ENCODE data around the gene SNRNP200. TPM values are rescaled to one million over a fixed set of nuclear protein-coding genes. Genes with fewer than 3 reads are reported as not detected.
"Not testable (repeated sequence)": the region's sequence is repeated elsewhere in the genome, so short reads cannot be mapped to it uniquely, and the experiment has no call there.

The SNRNP200 gene
- total RNA-seq, 3 donors from 2014 or later: 95.8 to 113 (median 106) TPM

- no peaks in the 10 kb centered on the region for H3K36me3 ChIP-seq (ENCODE audit: low read depth)
- no peaks in the 10 kb centered on the region for H3K9me3 ChIP-seq
- H3K4me3 ChIP-seq: no peak overlapping the region
- H3K4me1 ChIP-seq (ENCODE audit: low read depth): peaks cover 54% of the 10 kb centered on the region
- intact Hi-C loops (cut with DNase I, micrococcal nuclease): loop anchor here in 1 of 2 donors (10.0 kb wide), 1 partner anchor 56 kb away; the partner anchor contains the start of gene STARD7
- DNase-seq (peak; percentile 75 to 79 (median 76)), ATAC-seq (peak; percentile 82)
- TF ChIP-seq CTCF (IDR thresholded peaks at IDR 0.05): no peak
These were observed 44.7 kb downstream of the SNRNP200 start for GRCh38 chr2:96260387-96261260.

DNA sequence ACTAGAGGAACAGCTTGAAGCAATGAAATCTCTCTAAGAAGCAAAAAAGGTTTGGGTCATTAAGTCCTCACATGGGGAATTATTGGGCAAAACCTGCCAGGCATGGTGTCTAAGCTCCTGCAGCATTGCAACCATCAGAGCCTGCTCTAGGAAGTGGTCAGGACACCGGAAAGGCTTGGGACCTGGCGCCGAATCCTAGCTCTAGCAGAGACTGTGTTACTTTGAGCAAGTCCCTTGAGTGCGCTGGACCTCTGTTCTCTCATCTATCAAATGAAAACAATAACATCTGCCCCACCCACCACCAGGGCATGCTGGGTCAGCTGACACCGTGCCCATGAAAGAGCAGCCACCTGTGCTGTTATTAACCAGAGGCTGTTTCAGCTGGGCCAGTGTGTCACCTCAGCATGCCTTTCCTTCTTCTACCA is 45.8 kb downstream of the SNRNP200 start:
- no peaks in the 10 kb centered on the region for H3K9me3 ChIP-seq
- DNase-seq: peak; percentile 76 to 87 (median 80)
- H3K4me3 ChIP-seq: no peak overlapping the region
- no peak for TF ChIP-seq CTCF (IDR thresholded peaks at IDR 0.05)
- peaks cover 51% of the 10 kb centered on the region for H3K4me1 ChIP-seq (ENCODE audit: low read depth)
- intact Hi-C loops (cut with DNase I, micrococcal nuclease): no loop called here
- no peaks in the 10 kb centered on the region for H3K36me3 ChIP-seq (ENCODE audit: low read depth)
- peak; percentile 74 for ATAC-seq

GRCh38 chr2:96258166-96259022 is 47.0 kb downstream of the SNRNP200 start:
- Histone ChIP-seq H3K4me3 (no peak overlapping the region), H3K9me3 (no peaks in the 10 kb centered on the region), H3K4me1 (ENCODE audit: low read depth) (peaks cover 40% of the 10 kb centered on the region), H3K36me3 (ENCODE audit: low read depth) (peaks cover 4% of the 10 kb centered on the region)
- ATAC-seq (no peak), DNase-seq (peak in 1 of 3 donors; percentile 28)
- no peak for TF ChIP-seq CTCF (IDR thresholded peaks at IDR 0.05)
- intact Hi-C loops (cut with DNase I, micrococcal nuclease): no loop called here

DNA sequence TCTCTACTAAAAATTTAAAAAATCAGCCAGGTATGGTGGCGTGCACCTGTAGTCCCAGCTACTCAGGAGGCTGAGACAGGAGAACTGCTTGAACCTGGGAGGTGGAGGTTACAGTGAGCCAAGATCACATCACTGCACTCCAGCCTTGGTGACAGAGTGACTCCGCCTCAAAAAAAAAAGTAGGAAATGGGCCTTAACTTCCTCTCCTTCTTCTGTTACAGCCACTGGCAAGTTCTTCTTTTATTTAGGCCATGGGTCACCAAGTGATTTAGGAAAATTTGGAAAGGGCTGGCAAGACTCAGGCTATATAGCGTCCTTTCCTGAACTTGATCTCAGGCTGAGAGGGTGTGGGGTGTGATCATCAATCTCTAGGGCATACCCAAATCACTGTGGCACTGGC is 47.6 kb downstream of the SNRNP200 start:
- DNase-seq; H3K9me3 ChIP-seq; ATAC-seq; intact Hi-C loops (cut with DNase I, micrococcal nuclease); H3K4me3 ChIP-seq; H3K36me3 ChIP-seq (ENCODE audit: low read depth): not testable (repeated sequence)
- H3K4me1 ChIP-seq (ENCODE audit: low read depth): peaks cover 37% of the 10 kb centered on the region

- DNase-seq: no peak
- H3K36me3 ChIP-seq (ENCODE audit: low read depth): peaks cover 8% of the 10 kb centered on the region
- no peak for ATAC-seq
- intact Hi-C loops (cut with DNase I, micrococcal nuclease): no loop called here
- H3K4me3 ChIP-seq: no peak overlapping the region
- no peak for TF ChIP-seq CTCF (IDR thresholded peaks at IDR 0.05)
- no peaks in the 10 kb centered on the region for H3K9me3 ChIP-seq
- peaks cover 27% of the 10 kb centered on the region for H3K4me1 ChIP-seq (ENCODE audit: low read depth)
These were observed 48.7 kb downstream of the SNRNP200 start for GRCh38 chr2:96256611-96257113.

Measured in mucosa of descending colon (tissue), 3 donors.